IMR-90 (cell line): ENCODE results near the gene LRRC61. TPM values are rescaled to one million over a fixed set of nuclear protein-coding genes. Genes with fewer than 3 reads are reported as not detected.

ENCODE experiments used
- ATAC-seq: fragments of 200-7000 bp; cut with Tn5 transposase; 2 replicates; pipeline ENCODE4 v1.9.1; 2020; ENCODE audit warnings: low read depth, mild to moderate bottlenecking, moderate library complexity
- BruUV-seq: library from RNA; stranded (reverse); fragments of 400-500 nt; replicated peaks from 2 replicates; lab custom pipeline; 2021; lab: Mats Ljungman, UMichigan
- CTCF ChIA-PET: fragments of 300-600 bp; formaldehyde crosslinking; extraction: SDS; loops from one replicate; lab custom pipeline; 2021; ENCODE audit warnings: antibody characterized with exemption; lab: Yijun Ruan, JAX
- POLR2A ChIA-PET: fragments of 300-600 bp; sonication (Branson Sonifier 250); formaldehyde crosslinking; loops from one replicate; lab custom pipeline; 2022; ENCODE audit warnings: antibody characterized with exemption; ENCODE audit not compliant: unreplicated experiment; lab: Charles Lee
- DNase-seq: peaks from one replicate; pipeline ENCODE4 v3.0.0; 2013
- H2AFZ ChIP-seq: replicated peaks from 2 replicates; pipeline ENCODE3; 2013; ENCODE audit warnings: low read length, mild to moderate bottlenecking; ENCODE audit not compliant: poor library complexity
- H2AK5ac ChIP-seq: 2 replicates; pipeline ENCODE4 v1.6.1; 2013; ENCODE audit warnings: low read depth, low read length, inconsistent platforms
- H2AK9ac ChIP-seq: replicated peaks from 2 replicates; pipeline ENCODE3; 2013; ENCODE audit warnings: mild to moderate bottlenecking, low read depth, low read length, moderate library complexity; ENCODE audit not compliant: poor library complexity
- H2BK120ac ChIP-seq: 2 replicates; pipeline ENCODE4 v1.6.1; 2013; ENCODE audit warnings: low read depth, low read length, inconsistent platforms
- H2BK15ac ChIP-seq: 3 replicates; pipeline ENCODE4 v1.6.1; 2013; ENCODE audit warnings: low read depth, low read length, inconsistent platforms
- H2BK20ac ChIP-seq: 2 replicates; pipeline ENCODE4 v1.6.1; 2013; ENCODE audit warnings: low read depth, mild to moderate bottlenecking, inconsistent platforms, low read length, moderate library complexity
- H2BK5ac ChIP-seq: 2 replicates; pipeline ENCODE4 v1.6.1; 2013; ENCODE audit warnings: mild to moderate bottlenecking, low read depth, low read length, inconsistent platforms; ENCODE audit not compliant: poor library complexity, severe bottlenecking
- H3K14ac ChIP-seq: replicated peaks from 2 replicates; pipeline ENCODE4 v1.6.1; 2013; ENCODE audit warnings: low read depth, low read length, inconsistent platforms
- H3K18ac ChIP-seq: 2 replicates; pipeline ENCODE4 v1.6.1; 2013; ENCODE audit warnings: low read depth, low read length, control low read depth
- H3K23ac ChIP-seq: 2 replicates; pipeline ENCODE4 v1.6.1; 2013; ENCODE audit warnings: low read depth, low read length, inconsistent platforms
- H3K27ac ChIP-seq: 2 replicates; pipeline ENCODE4 v1.5.1; 2013; ENCODE audit warnings: mild to moderate bottlenecking, control low read depth, low read length; ENCODE audit not compliant: insufficient read depth
- H3K27me3 ChIP-seq: 2 replicates; pipeline ENCODE4 v1.6.1; 2013; ENCODE audit warnings: low read length; ENCODE audit not compliant: control insufficient read depth, insufficient read depth
- H3K36me3 ChIP-seq: 2 replicates; pipeline ENCODE4 v1.6.1; 2013; ENCODE audit warnings: low read length, mixed read lengths; ENCODE audit not compliant: control insufficient read depth, insufficient read depth
- H3K4ac ChIP-seq: 2 replicates; pipeline ENCODE4 v1.6.1; 2013; ENCODE audit warnings: low read depth, low read length, inconsistent platforms
- H3K4me1 ChIP-seq: 2 replicates; pipeline ENCODE4 v1.6.1; 2013; ENCODE audit warnings: low read length, mixed read lengths; ENCODE audit not compliant: control insufficient read depth, insufficient read depth
- H3K4me2 ChIP-seq: 2 replicates; pipeline ENCODE4 v1.6.1; 2013; ENCODE audit warnings: low read depth, mild to moderate bottlenecking, control low read depth, low read length, moderate library complexity
- H3K4me3 ChIP-seq: 2 replicates; pipeline ENCODE4 v1.5.1; 2013; ENCODE audit warnings: low read depth, mild to moderate bottlenecking, control low read depth, low read length, moderate library complexity; ENCODE audit not compliant: insufficient read depth
- H3K56ac ChIP-seq: 2 replicates; pipeline ENCODE4 v1.6.1; 2013; ENCODE audit warnings: low read length, inconsistent platforms; ENCODE audit not compliant: insufficient read depth; ENCODE audit errors: extremely low read depth
- H3K79me1 ChIP-seq, 2 experiments: 2 replicates each; pipeline ENCODE4 v1.6.1; 2013; ENCODE audit warnings: low read length in 2 of 2, inconsistent platforms in 1 of 2, low read depth in 1 of 2
- H3K9ac ChIP-seq: 2 replicates; pipeline ENCODE4 v1.6.1; 2013; ENCODE audit warnings: low read depth, low read length, control low read depth
- H3K9me1 ChIP-seq: 2 replicates; pipeline ENCODE4 v1.6.1; 2013; ENCODE audit warnings: low read length, inconsistent platforms; ENCODE audit not compliant: insufficient read depth
- H3K9me3 ChIP-seq: 2 replicates; pipeline ENCODE4 v1.6.1; 2013; ENCODE audit warnings: low read length; ENCODE audit not compliant: control insufficient read depth, insufficient read depth
- H4K20me1 ChIP-seq: 2 replicates; pipeline ENCODE4 v1.6.1; 2013; ENCODE audit warnings: low read length, inconsistent platforms; ENCODE audit not compliant: insufficient read depth
- H4K5ac ChIP-seq: 2 replicates; pipeline ENCODE4 v1.6.1; 2013; ENCODE audit warnings: mild to moderate bottlenecking, low read depth, low read length, control low read depth
- H4K8ac ChIP-seq, 2 experiments: 2 replicates each; pipeline ENCODE4 v1.6.1; 2013; ENCODE audit warnings: low read depth in 2 of 2, low read length in 2 of 2, control low read depth in 1 of 2, inconsistent platforms in 1 of 2
- H4K91ac ChIP-seq: 2 replicates; pipeline ENCODE4 v1.6.1; 2013; ENCODE audit warnings: low read depth, low read length, inconsistent platforms; ENCODE audit not compliant: insufficient read depth
- BHLHE40 ChIP-seq: fragments of 150-350 bp; IDR thresholded peaks from 2 replicates; pipeline ENCODE4 v1.6.1; 2016; ENCODE audit warnings: mild to moderate bottlenecking, low read depth, low read length
- CHD1 ChIP-seq: IDR thresholded peaks from 2 replicates; pipeline ENCODE4 v1.6.1; 2012; ENCODE audit warnings: low read depth, low read length, improper control_type of control experiment
- CTCF ChIP-seq: conservative IDR thresholded peaks from 2 replicates; pipeline ENCODE4 v1.5.1; 2012; ENCODE audit warnings: mild to moderate bottlenecking, low read depth, low read length, improper control_type of control experiment
- FOS ChIP-seq: fragments of 150-350 bp; IDR thresholded peaks from 2 replicates; pipeline ENCODE4 v1.6.1; 2016; ENCODE audit warnings: low read depth, low read length
- MAZ ChIP-seq: IDR thresholded peaks from 2 replicates; pipeline ENCODE4 v1.6.1; 2012; ENCODE audit warnings: low read depth, mild to moderate bottlenecking, low read length, improper control_type of control experiment, moderate library complexity, borderline replicate concordance
- WGBS, 2 experiments: methylation state at CpG; one replicate each; pipeline versions ENCODE4 v1.1.5 to v1.1.7; 2013; ENCODE audit warnings: missing lambda C conversion rate in 2 of 2; ENCODE audit not compliant: insufficient read length in 1 of 2; ENCODE audit errors: extremely low coverage in 2 of 2; 5-methylcytosine and 5-hydroxymethylcytosine counted together
- dilution Hi-C: fragments of 300-500 bp; cut with HindIII; formaldehyde crosslinking; loops from one replicate; pipeline ENCODE4 v1.14.3; 2018; ENCODE audit warnings: low sequenced_read_pairs; ENCODE audit not compliant: unreplicated experiment
- in situ Hi-C: fragments of 300-500 bp; cut with MboI; formaldehyde crosslinking; loops from 3 replicates; pipeline ENCODE4 v1.14.3; 2019; ENCODE audit warnings: low sequenced_read_pairs, inconsistent platforms, mixed read lengths
- intact Hi-C: fragments of 100-400 bp; cut with micrococcal nuclease; formaldehyde crosslinking; loops from 2 replicates; pipeline ENCODE4 v1.10.0; 2022
- polyA plus RNA-seq, 3 experiments: library from polyadenylated mRNA; depleted of rRNA; stranded (reverse); fragments of >200 nt; gene quantifications; 2 replicates each; pipeline ENCODE4 v1.2.3, GENCODE V29; 2012; ENCODE audit warnings: low replicate concordance in 1 of 3
- total RNA-seq: library from RNA; depleted of rRNA; stranded (reverse); fragments of >200 nt; gene quantifications from 2 replicates; pipeline ENCODE4 v1.2.3, GENCODE V29; 2012

Gene LRRC61
- total and polyA plus RNA-seq, 2 of the 4 experiments (the other 2 are of a cell fraction), result 0.07 TPM; not detected in 1

- Histone ChIP-seq H3K27me3 (no peaks in the 10 kb centered on the region; the same call in 1 of the 2 replicates), H4K20me1 (no peaks in the 10 kb centered on the region), H3K9me1 (no peaks in the 10 kb centered on the region), H2BK20ac (no peak overlapping the region), H3K4ac (no peak overlapping the region), H2BK120ac (no peak overlapping the region), H4K91ac (no peak overlapping the region), H2BK5ac (no peak overlapping the region), H3K56ac (no peak overlapping the region), H2BK15ac (no peak overlapping the region), H2AK5ac (no peak overlapping the region), H3K27ac (no peak overlapping the region), H3K18ac (no peak overlapping the region), H3K23ac (no peak overlapping the region), H3K14ac (no peak overlapping the region), H4K8ac (no peak overlapping the region), H2AFZ (no peak overlapping the region), H4K5ac (no peak overlapping the region), H3K9ac (no peak overlapping the region), H3K79me1 (no peaks in the 10 kb centered on the region), H3K9me3 (no peaks in the 10 kb centered on the region), H3K4me3 (no peak overlapping the region), H3K4me2 (no peak overlapping the region), H3K4me1 (peaks cover 10% of the 10 kb centered on the region; the same call in 1 of the 2 replicates), H2AK9ac (no peak overlapping the region), H3K36me3 (no peaks in the 10 kb centered on the region)
- TF ChIP-seq MAZ, result no peak
- no peak for TF ChIP-seq CTCF
- no peak for TF ChIP-seq BHLHE40
- no peak for TF ChIP-seq CHD1
- no peak for TF ChIP-seq FOS
- dilution Hi-C loops (no loop called here), intact Hi-C loops (no loop called here), in situ Hi-C loops (no loop called here)
- POLR2A ChIA-PET, result no interaction called here
- no CpG with 5 or more reads among the region's 3 CpGs for WGBS, 2 experiments
- no peak for ATAC-seq
- CTCF ChIA-PET, result no interaction called here
- BruUV-seq, result no TSS peak
- no peak for DNase-seq
Measured at GRCh38 chr7:150327308-150327707, 4.2 kb downstream of the LRRC61 start.
